ENCODE data around the gene PARVB. TPM values are rescaled to one million over a fixed set of nuclear protein-coding genes. Genes with fewer than 3 reads are reported as not detected.

The PARVB gene
- total and polyA plus RNA-seq, 2 donors (not counting 1 experiment from before 2014, with no cell fraction given) = 12.1 to 47.3 TPM

- Histone ChIP-seq H3K27ac (ENCODE audit: insufficient read depth, low read length) (no peak overlapping the region), H3K9ac (ENCODE audit: insufficient read depth, low read length) (no peak overlapping the region), H3K27me3 (ENCODE audit: control insufficient read depth, insufficient read depth, low read length) (peaks cover 4% of the 10 kb centered on the region), H3K9me3 (ENCODE audit: control insufficient read depth, insufficient read depth, low read depth, low read length) (no peaks in the 10 kb centered on the region), H3K4me1 (ENCODE audit: control insufficient read depth, extremely low read depth, insufficient read depth, low read length) (peaks cover 4% of the 10 kb centered on the region), H3K36me3 (ENCODE audit: control insufficient read depth, insufficient read depth, low read length) (no peaks in the 10 kb centered on the region), H3K4me3 (replicated peaks in 1 of 4; ENCODE audit: control extremely low read depth in 1 of 4, insufficient read depth in 1 of 4, low read depth in 3 of 4, low read length in 4 of 4) (no peak overlapping the region), H3K79me2 (ENCODE audit: control insufficient read depth, insufficient read depth, low read length) (no peaks in the 10 kb centered on the region), H3K4me2 (ENCODE audit: extremely low read depth, insufficient read depth, low read length) (no peak overlapping the region), H4K20me1 (ENCODE audit: control insufficient read depth, extremely low read depth, insufficient read depth, low read length) (no peaks in the 10 kb centered on the region), H2AFZ (ENCODE audit: low read length) (no peak overlapping the region)
- no peak for DNase-seq (ENCODE audit: low read depth in 2 of 2)
- TF ChIP-seq CTCF (conservative IDR thresholded peaks at IDR 0.05 in 1 of 2, IDR thresholded peaks at IDR 0.05 in 1 of 2; ENCODE audit: low read depth in 1 of 2, low read length in 2 of 2) (no peak), EZH2 (IDR thresholded peaks at IDR 0.05; ENCODE audit: low read length, missing control alignments) (no peak)
These were observed 182.6 kb downstream of the PARVB start for GRCh38 chr22:44206696-44207095.

DNA sequence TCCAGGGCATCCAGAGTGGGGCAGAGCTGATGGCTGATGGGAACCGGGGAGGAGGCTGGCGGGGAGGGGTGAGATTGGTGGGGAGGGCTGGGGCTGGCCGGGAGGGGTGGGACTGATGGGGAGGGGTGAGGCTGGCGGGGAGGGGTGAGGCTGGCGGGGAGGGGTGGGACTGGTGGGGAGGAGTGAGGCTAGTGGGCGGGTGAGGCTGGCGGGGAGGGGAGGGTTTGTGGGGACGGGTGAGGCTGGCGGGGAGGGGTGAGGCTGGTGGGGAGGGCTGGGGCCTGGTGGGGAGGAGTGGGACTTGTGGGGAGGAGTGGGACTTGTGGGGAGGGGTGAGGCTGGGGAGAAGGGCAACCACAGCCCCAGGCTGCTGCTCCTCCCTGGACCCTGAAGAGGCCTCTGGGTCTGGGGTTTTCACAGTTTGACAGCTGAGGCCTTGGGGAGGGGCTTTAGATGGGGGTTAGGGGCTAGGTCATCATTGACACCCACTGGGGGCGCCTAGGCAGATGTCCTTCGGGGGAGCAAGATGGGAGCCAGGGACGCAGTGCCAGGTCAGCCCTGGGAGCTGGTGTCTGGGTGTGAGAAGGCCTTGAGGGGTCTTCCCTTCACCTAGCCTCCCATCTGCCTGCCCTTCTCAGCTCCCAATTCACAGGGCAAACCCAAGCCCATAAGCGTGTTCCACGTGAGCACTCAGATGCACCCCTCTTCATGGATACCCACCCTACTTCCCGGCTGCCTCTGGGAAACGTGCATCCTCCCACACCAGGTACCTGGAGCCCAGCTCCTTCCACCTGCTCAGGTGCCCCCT lies 183.3 kb downstream of the PARVB start:
- Histone ChIP-seq H3K4me2 (ENCODE audit: extremely low read depth, insufficient read depth, low read length) (no peak overlapping the region), H3K79me2 (ENCODE audit: control insufficient read depth, insufficient read depth, low read length) (no peaks in the 10 kb centered on the region), H3K4me3 (replicated peaks in 1 of 4; ENCODE audit: control extremely low read depth in 1 of 4, insufficient read depth in 1 of 4, low read depth in 3 of 4, low read length in 4 of 4) (no peak overlapping the region), H3K27me3 (ENCODE audit: control insufficient read depth, insufficient read depth, low read length) (peaks cover 4% of the 10 kb centered on the region), H3K9ac (ENCODE audit: insufficient read depth, low read length) (no peak overlapping the region), H4K20me1 (ENCODE audit: control insufficient read depth, extremely low read depth, insufficient read depth, low read length) (no peaks in the 10 kb centered on the region), H3K27ac (ENCODE audit: insufficient read depth, low read length) (no peak overlapping the region), H3K9me3 (ENCODE audit: control insufficient read depth, insufficient read depth, low read depth, low read length) (no peaks in the 10 kb centered on the region), H3K4me1 (ENCODE audit: control insufficient read depth, extremely low read depth, insufficient read depth, low read length) (no peaks in the 10 kb centered on the region), H3K36me3 (ENCODE audit: control insufficient read depth, insufficient read depth, low read length) (no peaks in the 10 kb centered on the region), H2AFZ (ENCODE audit: low read length) (no peak overlapping the region)
- no peak for DNase-seq (ENCODE audit: low read depth in 2 of 2)
- TF ChIP-seq EZH2 (IDR thresholded peaks at IDR 0.05; ENCODE audit: low read length, missing control alignments) (no peak), CTCF (conservative IDR thresholded peaks at IDR 0.05 in 1 of 2, IDR thresholded peaks at IDR 0.05 in 1 of 2; ENCODE audit: low read depth in 1 of 2, low read length in 2 of 2) (no peak)

DNA sequence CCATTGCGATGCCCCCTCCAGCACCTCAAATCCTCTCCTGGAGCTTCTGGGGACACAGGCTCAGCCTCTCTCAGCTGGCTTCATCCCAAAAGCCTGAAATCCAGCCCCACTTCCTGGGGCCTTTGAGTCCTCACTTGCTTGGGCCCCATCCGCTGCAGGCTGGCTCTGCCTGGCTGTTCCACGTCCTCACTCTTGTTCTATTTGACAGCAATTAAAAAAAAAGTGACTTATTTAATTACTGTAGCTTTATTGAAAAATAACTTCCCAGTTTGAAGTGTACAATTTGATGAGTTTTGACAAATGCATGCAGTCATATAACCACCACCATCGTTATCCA lies 183.8 kb downstream of the PARVB start:
- peaks cover 4% of the 10 kb centered on the region for H3K27me3 ChIP-seq (ENCODE audit: control insufficient read depth, insufficient read depth, low read length)
- no peaks in the 10 kb centered on the region for H3K36me3 ChIP-seq (ENCODE audit: control insufficient read depth, insufficient read depth, low read length)
- H3K4me3 ChIP-seq (replicated peaks in 1 of 4; ENCODE audit: control extremely low read depth in 1 of 4, insufficient read depth in 1 of 4, low read depth in 3 of 4, low read length in 4 of 4) = no peak overlapping the region
- no peak overlapping the region for H3K4me2 ChIP-seq (ENCODE audit: extremely low read depth, insufficient read depth, low read length)
- H3K4me1 ChIP-seq (ENCODE audit: control insufficient read depth, extremely low read depth, insufficient read depth, low read length) = no peaks in the 10 kb centered on the region
- no peaks in the 10 kb centered on the region for H3K79me2 ChIP-seq (ENCODE audit: control insufficient read depth, insufficient read depth, low read length)
- H2AFZ ChIP-seq (ENCODE audit: low read length) = no peak overlapping the region
- no peak overlapping the region for H3K9ac ChIP-seq (ENCODE audit: insufficient read depth, low read length)
- H3K9me3 ChIP-seq (ENCODE audit: control insufficient read depth, insufficient read depth, low read depth, low read length) = no peaks in the 10 kb centered on the region
- no peak for DNase-seq (ENCODE audit: low read depth in 2 of 2)
- no peaks in the 10 kb centered on the region for H4K20me1 ChIP-seq (ENCODE audit: control insufficient read depth, extremely low read depth, insufficient read depth, low read length)
- TF ChIP-seq CTCF (conservative IDR thresholded peaks at IDR 0.05 in 1 of 2, IDR thresholded peaks at IDR 0.05 in 1 of 2; ENCODE audit: low read depth in 1 of 2, low read length in 2 of 2) (no peak), EZH2 (IDR thresholded peaks at IDR 0.05; ENCODE audit: low read length, missing control alignments) (no peak)
- no peak overlapping the region for H3K27ac ChIP-seq (ENCODE audit: insufficient read depth, low read length)
